Neural cell (in vitro differentiated cells): ENCODE measurements around the gene OLFM3. TPM values are rescaled to one million over a fixed set of nuclear protein-coding genes. Genes with fewer than 3 reads are reported as not detected.

Experiments
- H2AFZ ChIP-seq: fragments of 200-600, 300-800 bp; sonication (generic), shearing (Covaris generic); 2 replicates; pipeline ENCODE4 v1.6.0; 2014; ENCODE audit warnings: low read depth, mild to moderate bottlenecking, antibody characterized with exemption, low read length, moderate library complexity
- H3F3A ChIP-seq: fragments of 200-600 bp; shearing (Covaris generic); 2 replicates; pipeline ENCODE4 v1.6.1; 2016; ENCODE audit warnings: mild to moderate bottlenecking, moderate library complexity, mixed read lengths, antibody characterized with exemption, low read length; ENCODE audit not compliant: insufficient read depth, poor library complexity, severe bottlenecking
- H3K27ac ChIP-seq: fragments of 200-600, 300-800 bp; sonication (generic), shearing (Covaris generic); 2 replicates; pipeline ENCODE4 v1.5.1; 2014; ENCODE audit warnings: mild to moderate bottlenecking, low read length, moderate library complexity
- H3K27me3 ChIP-seq: fragments of 300-800, 200-600 bp; sonication (generic), shearing (Covaris generic); 2 replicates; pipeline ENCODE4 v1.6.0; 2014; ENCODE audit warnings: mild to moderate bottlenecking, low read depth, low read length, moderate library complexity; ENCODE audit not compliant: insufficient read depth
- H3K36me3 ChIP-seq: fragments of 300-800, 200-600 bp; sonication (generic), shearing (Covaris generic); 2 replicates; pipeline ENCODE4 v1.5.1; 2014; ENCODE audit warnings: mild to moderate bottlenecking, antibody characterized with exemption, low read length, moderate library complexity; ENCODE audit not compliant: insufficient read depth
- H3K4me2 ChIP-seq: fragments of 300-800, 200-600 bp; sonication (generic), shearing (Covaris generic); 2 replicates; pipeline ENCODE4 v1.6.0; 2014; ENCODE audit warnings: mild to moderate bottlenecking, low read length
- H3K4me3 ChIP-seq: fragments of 300-800, 200-600 bp; sonication (generic), shearing (Covaris generic); 2 replicates; pipeline ENCODE4 v1.5.1; 2014; ENCODE audit warnings: mild to moderate bottlenecking, low read length, moderate library complexity
- H3K79me2 ChIP-seq: fragments of 200-600 bp; shearing (Covaris generic); replicated peaks from 2 replicates; pipeline ENCODE4 v1.6.0; 2014; ENCODE audit warnings: mild to moderate bottlenecking, low read length, moderate library complexity; ENCODE audit not compliant: insufficient read depth
- H3K9ac ChIP-seq: fragments of 300-800, 200-600 bp; sonication (generic), shearing (Covaris generic); 2 replicates; pipeline ENCODE4 v1.6.1; 2016; ENCODE audit warnings: mild to moderate bottlenecking, low read length, mixed read lengths
- H3K9me2 ChIP-seq: fragments of 200-600 bp; shearing (Covaris generic); 2 replicates; pipeline ENCODE4 v1.6.1; 2016; ENCODE audit warnings: mild to moderate bottlenecking, low read length, mixed read lengths; ENCODE audit not compliant: insufficient read depth
- H3K9me3 ChIP-seq: fragments of 200-600, 300-800 bp; sonication (generic), shearing (Covaris generic); 2 replicates; pipeline ENCODE4 v1.6.1; 2016; ENCODE audit warnings: mild to moderate bottlenecking, mixed run types, low read length, moderate library complexity, mixed read lengths
- H4K20me1 ChIP-seq: fragments of 200-600 bp; shearing (Covaris generic); 2 replicates; pipeline ENCODE4 v1.6.1; 2016; ENCODE audit warnings: mild to moderate bottlenecking, mixed run types; ENCODE audit not compliant: insufficient read depth
- EP300 ChIP-seq: fragments of 450-650 bp; conservative IDR thresholded peaks from 2 replicates; pipeline ENCODE4 v1.6.1; 2014; ENCODE audit warnings: antibody characterized with exemption, mild to moderate bottlenecking, moderate library complexity; ENCODE audit not compliant: poor library complexity, severe bottlenecking
- EZH2 ChIP-seq: fragments of 200-600, 300-800 bp; shearing (Covaris generic), sonication (generic); IDR thresholded peaks from 2 replicates; pipeline ENCODE4 v1.6.1; 2014; ENCODE audit warnings: antibody characterized with exemption, low read length, borderline replicate concordance, mild to moderate bottlenecking; ENCODE audit not compliant: insufficient read depth, poor library complexity, severe bottlenecking
- MXI1 ChIP-seq: fragments of 450-650 bp; conservative IDR thresholded peaks from 2 replicates; pipeline ENCODE4 v1.6.1; 2014; ENCODE audit warnings: antibody characterized with exemption, mild to moderate bottlenecking; ENCODE audit not compliant: poor library complexity, severe bottlenecking
- POLR2AphosphoS5 ChIP-seq: IDR thresholded peaks from 2 replicates; pipeline ENCODE4 v1.6.1; 2012
- RAD21 ChIP-seq: fragments of 450-650 bp; conservative IDR thresholded peaks from 2 replicates; pipeline ENCODE4 v1.6.1; 2014; ENCODE audit warnings: antibody characterized with exemption, mild to moderate bottlenecking, moderate library complexity
- REST ChIP-seq: IDR thresholded peaks from 2 replicates; pipeline ENCODE4 v1.6.1; 2012; ENCODE audit warnings: borderline replicate concordance
- SMC3 ChIP-seq: fragments of 450-650 bp; conservative IDR thresholded peaks from 2 replicates; pipeline ENCODE4 v1.6.1; 2014; ENCODE audit warnings: antibody characterized with exemption, mild to moderate bottlenecking, moderate library complexity; ENCODE audit not compliant: poor library complexity
- TAF1 ChIP-seq: IDR thresholded peaks from 2 replicates; pipeline ENCODE4 v1.6.1; 2012; ENCODE audit warnings: low read depth
- polyA plus RNA-seq: library from polyadenylated mRNA; depleted of rRNA; stranded (reverse); fragments of >200 nt; gene quantifications from 2 replicates; pipeline ENCODE4 v1.2.3, GENCODE V29; 2014
- small RNA-seq, 3 experiments: library from RNA; depleted of rRNA; stranded (forward); fragments of <200 nt; gene quantifications; one replicate each; pipeline ENCODE3, GENCODE V24; 2012
- TF ChIP-seq, protein P1 (sequence below): fragments of 450-650 bp; IDR thresholded peaks from 2 replicates; pipeline ENCODE4 v1.5.1; 2014; ENCODE audit warnings: antibody characterized with exemption, mild to moderate bottlenecking, moderate library complexity; ENCODE audit not compliant: poor library complexity, severe bottlenecking

Gene OLFM3
- polyA plus RNA-seq, 1 donor from 2014 or later: 7.9 TPM

- H4K20me1 ChIP-seq: no peaks in the 10 kb centered on the region
These were observed 240.3 kb downstream of the OLFM3 start for GRCh38 chr1:101756411-101756810.

More at GRCh38 chr1:101756411-101756810, 240.3 kb downstream of the OLFM3 start:
- Histone ChIP-seq H3K27ac (no peak overlapping the region), H3K27me3 (no peaks in the 10 kb centered on the region), H3K4me3 (no peak overlapping the region), H2AFZ (no peak overlapping the region), H3F3A (no peaks in the 10 kb centered on the region), H3K9ac (no peak overlapping the region), H3K4me2 (no peak overlapping the region), H3K9me2 (no peaks in the 10 kb centered on the region), H3K36me3 (no peaks in the 10 kb centered on the region), H3K79me2 (no peaks in the 10 kb centered on the region), H3K9me3 (no peaks in the 10 kb centered on the region)
- TF ChIP-seq EP300 (no peak), SMC3 (no peak), TAF1 (no peak), EZH2 (no peak), MXI1 (no peak), POLR2AphosphoS5 (no peak), REST (no peak), RAD21 (no peak)
- TF ChIP-seq, protein P1, sequence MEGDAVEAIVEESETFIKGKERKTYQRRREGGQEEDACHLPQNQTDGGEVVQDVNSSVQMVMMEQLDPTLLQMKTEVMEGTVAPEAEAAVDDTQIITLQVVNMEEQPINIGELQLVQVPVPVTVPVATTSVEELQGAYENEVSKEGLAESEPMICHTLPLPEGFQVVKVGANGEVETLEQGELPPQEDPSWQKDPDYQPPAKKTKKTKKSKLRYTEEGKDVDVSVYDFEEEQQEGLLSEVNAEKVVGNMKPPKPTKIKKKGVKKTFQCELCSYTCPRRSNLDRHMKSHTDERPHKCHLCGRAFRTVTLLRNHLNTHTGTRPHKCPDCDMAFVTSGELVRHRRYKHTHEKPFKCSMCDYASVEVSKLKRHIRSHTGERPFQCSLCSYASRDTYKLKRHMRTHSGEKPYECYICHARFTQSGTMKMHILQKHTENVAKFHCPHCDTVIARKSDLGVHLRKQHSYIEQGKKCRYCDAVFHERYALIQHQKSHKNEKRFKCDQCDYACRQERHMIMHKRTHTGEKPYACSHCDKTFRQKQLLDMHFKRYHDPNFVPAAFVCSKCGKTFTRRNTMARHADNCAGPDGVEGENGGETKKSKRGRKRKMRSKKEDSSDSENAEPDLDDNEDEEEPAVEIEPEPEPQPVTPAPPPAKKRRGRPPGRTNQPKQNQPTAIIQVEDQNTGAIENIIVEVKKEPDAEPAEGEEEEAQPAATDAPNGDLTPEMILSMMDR: no peak

Small RNAs within 50 kb of the gene (small RNA-seq; reads per million reads assigned to genes)
- gene RNU6-352P: 0 reads per million in 3 experiments
